IMR-90 (cell line): Measurements from ENCODE around the gene ARPP21. TPM values are rescaled to one million over a fixed set of nuclear protein-coding genes. Genes with fewer than 3 reads are reported as not detected.

Experiments used
- ATAC-seq: fragments of 200-7000 bp; cut with Tn5 transposase; 2 replicates; pipeline ENCODE4 v1.9.1; 2020; ENCODE audit warnings: low read depth, mild to moderate bottlenecking, moderate library complexity
- BruUV-seq: library from RNA; stranded (reverse); fragments of 400-500 nt; replicated peaks from 2 replicates; lab custom pipeline; 2021; lab: Mats Ljungman, UMichigan
- CTCF ChIA-PET: fragments of 300-600 bp; formaldehyde crosslinking; extraction: SDS; loops from one replicate; lab custom pipeline; 2021; ENCODE audit warnings: antibody characterized with exemption; lab: Yijun Ruan, JAX
- POLR2A ChIA-PET: fragments of 300-600 bp; sonication (Branson Sonifier 250); formaldehyde crosslinking; loops from one replicate; lab custom pipeline; 2022; ENCODE audit warnings: antibody characterized with exemption; ENCODE audit not compliant: unreplicated experiment; lab: Charles Lee
- DNase-seq: peaks from one replicate; pipeline ENCODE4 v3.0.0; 2013
- H2AFZ ChIP-seq: replicated peaks from 2 replicates; pipeline ENCODE3; 2013; ENCODE audit warnings: low read length, mild to moderate bottlenecking; ENCODE audit not compliant: poor library complexity
- H2AK5ac ChIP-seq: 2 replicates; pipeline ENCODE4 v1.6.1; 2013; ENCODE audit warnings: low read depth, low read length, inconsistent platforms
- H2AK9ac ChIP-seq: replicated peaks from 2 replicates; pipeline ENCODE3; 2013; ENCODE audit warnings: mild to moderate bottlenecking, low read depth, low read length, moderate library complexity; ENCODE audit not compliant: poor library complexity
- H2BK120ac ChIP-seq: 2 replicates; pipeline ENCODE4 v1.6.1; 2013; ENCODE audit warnings: low read depth, low read length, inconsistent platforms
- H2BK15ac ChIP-seq: 3 replicates; pipeline ENCODE4 v1.6.1; 2013; ENCODE audit warnings: low read depth, low read length, inconsistent platforms
- H2BK20ac ChIP-seq: 2 replicates; pipeline ENCODE4 v1.6.1; 2013; ENCODE audit warnings: low read depth, mild to moderate bottlenecking, inconsistent platforms, low read length, moderate library complexity
- H2BK5ac ChIP-seq: 2 replicates; pipeline ENCODE4 v1.6.1; 2013; ENCODE audit warnings: mild to moderate bottlenecking, low read depth, low read length, inconsistent platforms; ENCODE audit not compliant: poor library complexity, severe bottlenecking
- H3K14ac ChIP-seq: replicated peaks from 2 replicates; pipeline ENCODE4 v1.6.1; 2013; ENCODE audit warnings: low read depth, low read length, inconsistent platforms
- H3K18ac ChIP-seq: 2 replicates; pipeline ENCODE4 v1.6.1; 2013; ENCODE audit warnings: low read depth, low read length, control low read depth
- H3K23ac ChIP-seq: 2 replicates; pipeline ENCODE4 v1.6.1; 2013; ENCODE audit warnings: low read depth, low read length, inconsistent platforms
- H3K27ac ChIP-seq: 2 replicates; pipeline ENCODE4 v1.5.1; 2013; ENCODE audit warnings: mild to moderate bottlenecking, control low read depth, low read length; ENCODE audit not compliant: insufficient read depth
- H3K27me3 ChIP-seq: 2 replicates; pipeline ENCODE4 v1.6.1; 2013; ENCODE audit warnings: low read length; ENCODE audit not compliant: control insufficient read depth, insufficient read depth
- H3K36me3 ChIP-seq: 2 replicates; pipeline ENCODE4 v1.6.1; 2013; ENCODE audit warnings: low read length, mixed read lengths; ENCODE audit not compliant: control insufficient read depth, insufficient read depth
- H3K4ac ChIP-seq: 2 replicates; pipeline ENCODE4 v1.6.1; 2013; ENCODE audit warnings: low read depth, low read length, inconsistent platforms
- H3K4me1 ChIP-seq: 2 replicates; pipeline ENCODE4 v1.6.1; 2013; ENCODE audit warnings: low read length, mixed read lengths; ENCODE audit not compliant: control insufficient read depth, insufficient read depth
- H3K4me2 ChIP-seq: 2 replicates; pipeline ENCODE4 v1.6.1; 2013; ENCODE audit warnings: low read depth, mild to moderate bottlenecking, control low read depth, low read length, moderate library complexity
- H3K4me3 ChIP-seq: 2 replicates; pipeline ENCODE4 v1.5.1; 2013; ENCODE audit warnings: low read depth, mild to moderate bottlenecking, control low read depth, low read length, moderate library complexity; ENCODE audit not compliant: insufficient read depth
- H3K56ac ChIP-seq: 2 replicates; pipeline ENCODE4 v1.6.1; 2013; ENCODE audit warnings: low read length, inconsistent platforms; ENCODE audit not compliant: insufficient read depth; ENCODE audit errors: extremely low read depth
- H3K79me1 ChIP-seq, 2 experiments: 2 replicates each; pipeline ENCODE4 v1.6.1; 2013; ENCODE audit warnings: low read length in 2 of 2, inconsistent platforms in 1 of 2, low read depth in 1 of 2
- H3K9ac ChIP-seq: 2 replicates; pipeline ENCODE4 v1.6.1; 2013; ENCODE audit warnings: low read depth, low read length, control low read depth
- H3K9me1 ChIP-seq: 2 replicates; pipeline ENCODE4 v1.6.1; 2013; ENCODE audit warnings: low read length, inconsistent platforms; ENCODE audit not compliant: insufficient read depth
- H3K9me3 ChIP-seq: 2 replicates; pipeline ENCODE4 v1.6.1; 2013; ENCODE audit warnings: low read length; ENCODE audit not compliant: control insufficient read depth, insufficient read depth
- H4K20me1 ChIP-seq: 2 replicates; pipeline ENCODE4 v1.6.1; 2013; ENCODE audit warnings: low read length, inconsistent platforms; ENCODE audit not compliant: insufficient read depth
- H4K5ac ChIP-seq: 2 replicates; pipeline ENCODE4 v1.6.1; 2013; ENCODE audit warnings: mild to moderate bottlenecking, low read depth, low read length, control low read depth
- H4K8ac ChIP-seq, 2 experiments: 2 replicates each; pipeline ENCODE4 v1.6.1; 2013; ENCODE audit warnings: low read depth in 2 of 2, low read length in 2 of 2, control low read depth in 1 of 2, inconsistent platforms in 1 of 2
- H4K91ac ChIP-seq: 2 replicates; pipeline ENCODE4 v1.6.1; 2013; ENCODE audit warnings: low read depth, low read length, inconsistent platforms; ENCODE audit not compliant: insufficient read depth
- BHLHE40 ChIP-seq: fragments of 150-350 bp; IDR thresholded peaks from 2 replicates; pipeline ENCODE4 v1.6.1; 2016; ENCODE audit warnings: mild to moderate bottlenecking, low read depth, low read length
- CEBPB ChIP-seq: IDR thresholded peaks from 2 replicates; pipeline ENCODE4 v1.6.1; 2012; ENCODE audit warnings: low read depth, low read length, improper control_type of control experiment
- CHD1 ChIP-seq: IDR thresholded peaks from 2 replicates; pipeline ENCODE4 v1.6.1; 2012; ENCODE audit warnings: low read depth, low read length, improper control_type of control experiment
- CTCF ChIP-seq: conservative IDR thresholded peaks from 2 replicates; pipeline ENCODE4 v1.5.1; 2012; ENCODE audit warnings: mild to moderate bottlenecking, low read depth, low read length, improper control_type of control experiment
- FOS ChIP-seq: fragments of 150-350 bp; IDR thresholded peaks from 2 replicates; pipeline ENCODE4 v1.6.1; 2016; ENCODE audit warnings: low read depth, low read length
- MAFK ChIP-seq: IDR thresholded peaks from 2 replicates; pipeline ENCODE4 v1.6.1; 2012; ENCODE audit warnings: low read depth, low read length, improper control_type of control experiment
- NFE2L2 ChIP-seq: fragments of 150-350 bp; IDR thresholded peaks from 2 replicates; pipeline ENCODE4 v1.6.1; 2016; ENCODE audit warnings: low read depth, mild to moderate bottlenecking, low read length
- POLR2A ChIP-seq: IDR thresholded peaks from 2 replicates; pipeline ENCODE4 v1.6.1; 2012; ENCODE audit warnings: mild to moderate bottlenecking, low read depth, low read length
- RAD21 ChIP-seq: IDR thresholded peaks from 2 replicates; pipeline ENCODE4 v1.6.1; 2012; ENCODE audit warnings: low read length, improper control_type of control experiment
- RCOR1 ChIP-seq: IDR thresholded peaks from 2 replicates; pipeline ENCODE4 v1.6.1; 2012; ENCODE audit warnings: mild to moderate bottlenecking, low read length, improper control_type of control experiment; ENCODE audit not compliant: insufficient replicate concordance
- RFX5 ChIP-seq: IDR thresholded peaks from 2 replicates; pipeline ENCODE4 v1.8.0; 2012; ENCODE audit warnings: low read depth, mild to moderate bottlenecking, low read length, moderate library complexity
- SMC3 ChIP-seq: fragments of 150-350 bp; IDR thresholded peaks from 2 replicates; pipeline ENCODE4 v1.6.1; 2016; ENCODE audit warnings: low read depth, mild to moderate bottlenecking, antibody characterized with exemption, low read length, moderate library complexity
- WGBS, 2 experiments: methylation state at CpG; one replicate each; pipeline versions ENCODE4 v1.1.5 to v1.1.7; 2013; ENCODE audit warnings: missing lambda C conversion rate in 2 of 2; ENCODE audit not compliant: insufficient read length in 1 of 2; ENCODE audit errors: extremely low coverage in 2 of 2; 5-methylcytosine and 5-hydroxymethylcytosine counted together
- dilution Hi-C: fragments of 300-500 bp; cut with HindIII; formaldehyde crosslinking; loops from one replicate; pipeline ENCODE4 v1.14.3; 2018; ENCODE audit warnings: low sequenced_read_pairs; ENCODE audit not compliant: unreplicated experiment
- in situ Hi-C: fragments of 300-500 bp; cut with MboI; formaldehyde crosslinking; loops from 3 replicates; pipeline ENCODE4 v1.14.3; 2019; ENCODE audit warnings: low sequenced_read_pairs, inconsistent platforms, mixed read lengths
- intact Hi-C: fragments of 100-400 bp; cut with micrococcal nuclease; formaldehyde crosslinking; loops from 2 replicates; pipeline ENCODE4 v1.10.0; 2022
- polyA plus RNA-seq, 3 experiments: library from polyadenylated mRNA; depleted of rRNA; stranded (reverse); fragments of >200 nt; gene quantifications; 2 replicates each; pipeline ENCODE4 v1.2.3, GENCODE V29; 2012; ENCODE audit warnings: low replicate concordance in 1 of 3
- total RNA-seq: library from RNA; depleted of rRNA; stranded (reverse); fragments of >200 nt; gene quantifications from 2 replicates; pipeline ENCODE4 v1.2.3, GENCODE V29; 2012
- TF ChIP-seq, protein P1 (sequence below): fragments of 150-350 bp; IDR thresholded peaks from 2 replicates; pipeline ENCODE4 v1.6.1; 2017; ENCODE audit warnings: mild to moderate bottlenecking, antibody characterized with exemption, low read length, low read depth
- TF ChIP-seq, protein P2 (sequence below): fragments of 150-350 bp; IDR thresholded peaks from 2 replicates; pipeline ENCODE4 v1.6.1; 2016; ENCODE audit warnings: low read depth, mild to moderate bottlenecking, low read length, moderate library complexity, borderline replicate concordance

ARPP21 gene
- total and polyA plus RNA-seq, 2 of the 4 experiments (the other 2 are of a cell fraction) = not detected

DNA sequence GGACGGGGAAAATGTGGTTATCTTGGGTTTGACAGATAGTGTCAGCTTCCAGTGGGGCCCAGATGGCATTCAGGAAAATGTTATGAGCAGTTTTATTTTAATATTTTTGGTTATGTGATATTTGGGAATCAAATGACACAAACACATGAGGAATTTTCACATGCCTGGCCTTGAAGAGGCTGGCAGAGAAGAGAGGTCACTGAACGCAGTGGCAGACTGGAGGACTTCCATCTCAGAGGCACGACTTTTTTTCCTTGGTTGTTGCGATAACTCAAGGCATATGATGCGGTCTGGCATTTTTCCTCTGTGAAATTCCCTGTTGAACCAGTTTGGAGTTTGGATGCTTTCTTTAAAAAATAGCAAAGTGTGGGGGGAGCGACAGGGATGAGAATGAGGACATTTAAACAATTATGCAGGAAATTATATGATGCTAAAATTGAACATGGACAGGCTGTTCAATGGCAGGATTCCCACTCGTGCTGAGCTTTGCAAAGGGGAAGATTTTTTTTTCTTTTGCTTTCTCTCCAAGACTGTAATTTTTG, 36.9 kb upstream of the ARPP21 start:
- H2AK9ac ChIP-seq = no peak overlapping the region
- no peak overlapping the region for H2AK5ac ChIP-seq
- no peak overlapping the region for H3K18ac ChIP-seq
- ChIA-PET CTCF (no interaction called here), POLR2A (no interaction called here)
- no peak overlapping the region for H2BK5ac ChIP-seq
- H3K9me1 ChIP-seq = no peaks in the 10 kb centered on the region
- H3K36me3 ChIP-seq = no peaks in the 10 kb centered on the region
- H2AFZ ChIP-seq = no peak overlapping the region
- ATAC-seq (no peak), DNase-seq (no peak)
- no peak overlapping the region for H4K8ac ChIP-seq
- no peaks in the 10 kb centered on the region for H3K4me1 ChIP-seq
- H3K9ac ChIP-seq = no peak overlapping the region
- H3K14ac ChIP-seq = no peak overlapping the region
- no peak overlapping the region for H3K27ac ChIP-seq
- no peak overlapping the region for H2BK120ac ChIP-seq
- no peaks in the 10 kb centered on the region for H3K27me3 ChIP-seq
- no peaks in the 10 kb centered on the region for H4K20me1 ChIP-seq
- H3K79me1 ChIP-seq = no peaks in the 10 kb centered on the region
- H3K23ac ChIP-seq = no peak overlapping the region
- peaks cover 6% of the 10 kb centered on the region; the same call in 1 of the 2 replicates for H3K9me3 ChIP-seq
- no peak overlapping the region for H3K4ac ChIP-seq
- no peak overlapping the region for H3K56ac ChIP-seq
- dilution Hi-C loops = no loop called here
- H2BK15ac ChIP-seq = no peak overlapping the region
- no peak overlapping the region for H4K5ac ChIP-seq
- TF ChIP-seq, protein P1, sequence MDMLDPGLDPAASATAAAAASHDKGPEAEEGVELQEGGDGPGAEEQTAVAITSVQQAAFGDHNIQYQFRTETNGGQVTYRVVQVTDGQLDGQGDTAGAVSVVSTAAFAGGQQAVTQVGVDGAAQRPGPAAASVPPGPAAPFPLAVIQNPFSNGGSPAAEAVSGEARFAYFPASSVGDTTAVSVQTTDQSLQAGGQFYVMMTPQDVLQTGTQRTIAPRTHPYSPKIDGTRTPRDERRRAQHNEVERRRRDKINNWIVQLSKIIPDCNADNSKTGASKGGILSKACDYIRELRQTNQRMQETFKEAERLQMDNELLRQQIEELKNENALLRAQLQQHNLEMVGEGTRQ = no peak
- TF ChIP-seq FOS (no peak), POLR2A (no peak), NFE2L2 (no peak), CHD1 (no peak), SMC3 (no peak), CTCF (no peak), RFX5 (no peak), RAD21 (no peak), MAFK (no peak), RCOR1 (no peak), CEBPB (no peak), BHLHE40 (no peak)
- TF ChIP-seq, protein P2, sequence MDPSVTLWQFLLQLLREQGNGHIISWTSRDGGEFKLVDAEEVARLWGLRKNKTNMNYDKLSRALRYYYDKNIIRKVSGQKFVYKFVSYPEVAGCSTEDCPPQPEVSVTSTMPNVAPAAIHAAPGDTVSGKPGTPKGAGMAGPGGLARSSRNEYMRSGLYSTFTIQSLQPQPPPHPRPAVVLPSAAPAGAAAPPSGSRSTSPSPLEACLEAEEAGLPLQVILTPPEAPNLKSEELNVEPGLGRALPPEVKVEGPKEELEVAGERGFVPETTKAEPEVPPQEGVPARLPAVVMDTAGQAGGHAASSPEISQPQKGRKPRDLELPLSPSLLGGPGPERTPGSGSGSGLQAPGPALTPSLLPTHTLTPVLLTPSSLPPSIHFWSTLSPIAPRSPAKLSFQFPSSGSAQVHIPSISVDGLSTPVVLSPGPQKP = no peak
- no peak overlapping the region for H3K4me2 ChIP-seq
- in situ Hi-C loops = no loop called here
- H3K4me3 ChIP-seq = no peak overlapping the region
- no peak overlapping the region for H4K91ac ChIP-seq
- intact Hi-C loops = no loop called here
- BruUV-seq = no TSS peak
- WGBS, 2 experiments = 80% methylated on average over 1 of the region's 7 CpGs; no CpG with 5 or more reads in 1 of the 2 experiments
- H2BK20ac ChIP-seq = no peak overlapping the region
